ENCODE measurements around the gene TMEM154. TPM values are rescaled to one million over a fixed set of nuclear protein-coding genes. Genes with fewer than 3 reads are reported as not detected.
"Not testable (repeated sequence)": the region's sequence is repeated elsewhere in the genome, so short reads cannot be mapped to it uniquely, and the experiment has no call there.

Gene TMEM154
- total RNA-seq, 3 donors from 2014 or later = 1.3 to 7.2 (median 5.6) TPM

DNA sequence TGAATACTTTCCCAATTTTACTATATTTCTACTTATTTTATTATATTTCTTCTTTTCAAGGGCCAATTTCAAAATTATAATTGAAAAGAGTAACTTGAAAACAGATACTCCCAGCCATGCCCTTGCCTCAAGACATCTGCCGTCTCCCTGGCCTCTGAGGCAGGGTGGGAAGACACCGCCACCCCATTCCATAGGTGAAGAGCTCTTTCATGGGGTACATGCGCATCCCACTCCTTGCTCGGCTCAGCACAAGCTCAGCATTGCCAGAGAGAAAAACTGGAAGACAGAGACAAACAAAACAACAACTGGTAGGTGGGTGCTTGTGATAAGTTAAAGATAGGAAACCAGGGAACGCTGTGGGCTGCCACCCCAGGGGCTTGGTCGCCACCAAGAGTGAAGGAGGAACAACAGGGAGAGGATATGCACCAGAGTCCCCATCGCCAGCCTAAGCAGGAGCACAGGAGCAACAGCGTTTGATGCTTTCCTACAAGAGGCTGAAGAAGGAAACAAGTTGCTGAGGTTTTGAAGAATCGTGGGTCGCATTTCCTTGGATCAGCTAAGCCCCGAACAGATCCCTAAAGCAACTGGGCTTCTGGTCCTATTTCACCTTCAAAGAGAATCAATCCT lies 11.3 kb downstream of the TMEM154 start:
- Histone ChIP-seq H3K4me1 (no peaks in the 10 kb centered on the region), H3K4me3 (no peak overlapping the region)
- DNase-seq (ENCODE audit: low spot score in 2 of 2) = no peak

DNA sequence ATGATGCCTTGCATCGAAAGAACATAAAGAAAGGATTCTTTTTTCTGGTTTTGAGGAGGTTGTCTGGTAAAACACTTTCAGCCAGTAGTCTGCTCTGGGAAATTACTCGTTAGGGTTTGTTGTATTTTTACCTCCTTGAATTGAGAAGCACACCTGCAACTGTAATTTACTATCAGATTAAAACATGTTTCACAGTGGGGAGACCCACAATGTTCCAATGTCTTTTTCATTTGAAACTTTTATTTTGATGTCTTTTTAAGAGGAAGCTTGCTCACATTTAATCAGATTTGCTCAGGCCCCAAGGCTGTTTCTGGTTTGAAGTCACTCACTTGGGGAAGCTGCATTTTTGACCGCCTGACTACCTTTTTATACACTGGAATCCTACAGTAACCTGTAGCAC lies 12.0 kb downstream of the TMEM154 start:
- Histone ChIP-seq H3K27ac (no peak overlapping the region), H3K27me3 (no peaks in the 10 kb centered on the region), H3K4me3 (no peak overlapping the region), H3K9me3 (no peaks in the 10 kb centered on the region), H3K36me3 (no peaks in the 10 kb centered on the region), H3K4me1 (no peaks in the 10 kb centered on the region)
- no peak for DNase-seq (ENCODE audit: low spot score in 2 of 2)
- intact Hi-C loops (cut with DNase I; ENCODE audit: low total_unique reads) = no loop called here
- no peak for TF ChIP-seq POLR2A (IDR thresholded peaks at IDR 0.05)

More for the DNA sequence above, 11.3 kb downstream of the TMEM154 start:
- Histone ChIP-seq H3K9me3 (no peaks in the 10 kb centered on the region), H3K27me3 (no peaks in the 10 kb centered on the region), H3K36me3 (no peaks in the 10 kb centered on the region), H3K27ac (no peak overlapping the region)
- intact Hi-C loops (cut with DNase I; ENCODE audit: low total_unique reads) = no loop called here
- TF ChIP-seq, protein P1, sequence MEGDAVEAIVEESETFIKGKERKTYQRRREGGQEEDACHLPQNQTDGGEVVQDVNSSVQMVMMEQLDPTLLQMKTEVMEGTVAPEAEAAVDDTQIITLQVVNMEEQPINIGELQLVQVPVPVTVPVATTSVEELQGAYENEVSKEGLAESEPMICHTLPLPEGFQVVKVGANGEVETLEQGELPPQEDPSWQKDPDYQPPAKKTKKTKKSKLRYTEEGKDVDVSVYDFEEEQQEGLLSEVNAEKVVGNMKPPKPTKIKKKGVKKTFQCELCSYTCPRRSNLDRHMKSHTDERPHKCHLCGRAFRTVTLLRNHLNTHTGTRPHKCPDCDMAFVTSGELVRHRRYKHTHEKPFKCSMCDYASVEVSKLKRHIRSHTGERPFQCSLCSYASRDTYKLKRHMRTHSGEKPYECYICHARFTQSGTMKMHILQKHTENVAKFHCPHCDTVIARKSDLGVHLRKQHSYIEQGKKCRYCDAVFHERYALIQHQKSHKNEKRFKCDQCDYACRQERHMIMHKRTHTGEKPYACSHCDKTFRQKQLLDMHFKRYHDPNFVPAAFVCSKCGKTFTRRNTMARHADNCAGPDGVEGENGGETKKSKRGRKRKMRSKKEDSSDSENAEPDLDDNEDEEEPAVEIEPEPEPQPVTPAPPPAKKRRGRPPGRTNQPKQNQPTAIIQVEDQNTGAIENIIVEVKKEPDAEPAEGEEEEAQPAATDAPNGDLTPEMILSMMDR (IDR thresholded peaks at IDR 0.05) = no peak
- TF ChIP-seq POLR2A (IDR thresholded peaks at IDR 0.05) (no peak), POLR2AphosphoS5 (IDR thresholded peaks at IDR 0.05) (no peak)

GRCh38 chr4:152666946-152667345 lies 12.9 kb downstream of the TMEM154 start:
- Histone ChIP-seq H3K27ac (no peak overlapping the region), H3K9me3 (no peaks in the 10 kb centered on the region), H3K27me3 (no peaks in the 10 kb centered on the region), H3K4me3 (no peak overlapping the region), H3K36me3 (no peaks in the 10 kb centered on the region), H3K4me1 (no peaks in the 10 kb centered on the region)
- DNase-seq (ENCODE audit: low spot score in 2 of 2) = no peak
- intact Hi-C loops (cut with DNase I; ENCODE audit: low total_unique reads) = no loop called here
- TF ChIP-seq, protein P1 (IDR thresholded peaks at IDR 0.05) = no peak
- TF ChIP-seq POLR2A (IDR thresholded peaks at IDR 0.05) (no peak), POLR2AphosphoS5 (IDR thresholded peaks at IDR 0.05) (no peak)

- Histone ChIP-seq H3K27ac (no peak overlapping the region), H3K4me1 (no peaks in the 10 kb centered on the region), H3K27me3 (no peaks in the 10 kb centered on the region), H3K4me3 (no peak overlapping the region), H3K36me3 (no peaks in the 10 kb centered on the region), H3K9me3 (no peaks in the 10 kb centered on the region)
- TF ChIP-seq POLR2AphosphoS5 (IDR thresholded peaks at IDR 0.05) (no peak), POLR2A (IDR thresholded peaks at IDR 0.05) (no peak)
- TF ChIP-seq, protein P1 (IDR thresholded peaks at IDR 0.05) = no peak
- no peak for DNase-seq (ENCODE audit: low spot score in 2 of 2)
- intact Hi-C loops (cut with DNase I; ENCODE audit: low total_unique reads) = no loop called here
Measured at GRCh38 chr4:152665691-152666395, 14.0 kb downstream of the TMEM154 start.

- H3K36me3 ChIP-seq; H3K9me3 ChIP-seq; H3K4me1 ChIP-seq; H3K27ac ChIP-seq; intact Hi-C loops (cut with DNase I; ENCODE audit: low total_unique reads); H3K4me3 ChIP-seq; DNase-seq (ENCODE audit: low spot score in 2 of 2); H3K27me3 ChIP-seq: not testable (repeated sequence)
Measured at GRCh38 chr4:152664067-152664378, 15.8 kb downstream of the TMEM154 start.

- Histone ChIP-seq H3K36me3 (no peaks in the 10 kb centered on the region), H3K4me1 (no peaks in the 10 kb centered on the region), H3K27ac (no peak overlapping the region), H3K27me3 (no peaks in the 10 kb centered on the region), H3K9me3 (peaks cover 0 to 5% of the 10 kb centered on the region in 2 donors), H3K4me3 (no peak overlapping the region)
- no peak for DNase-seq (ENCODE audit: low spot score in 2 of 2)
- intact Hi-C loops (cut with DNase I; ENCODE audit: low total_unique reads) = no loop called here
- no peak for TF ChIP-seq POLR2AphosphoS5 (IDR thresholded peaks at IDR 0.05)
- TF ChIP-seq POLR2A (IDR thresholded peaks at IDR 0.05) = no peak
- TF ChIP-seq, protein P1 (IDR thresholded peaks at IDR 0.05) = no peak
Measured at GRCh38 chr4:152663203-152664066, 16.4 kb downstream of the TMEM154 start.
